SK-N-SH (cell line): Measurements from ENCODE around the gene MIDN. TPM values are rescaled to one million over a fixed set of nuclear protein-coding genes. Genes with fewer than 3 reads are reported as not detected.

ENCODE experiments used
- CTCF ChIA-PET: fragments of 300-600, 350-600 bp; formaldehyde crosslinking; extraction: SDS; loops from one replicate; lab custom pipeline; 2021; lab: Yijun Ruan, JAX
- POLR2A ChIA-PET: fragments of 350-600 bp; sonication (Branson Sonifier 250); formaldehyde crosslinking; extraction: SDS; loops from one replicate; lab custom pipeline; 2020; ENCODE audit warnings: antibody characterized with exemption, inconsistent platforms; lab: Yijun Ruan, JAX
- DNase-seq: peaks from one replicate; pipeline ENCODE4 v3.0.0; 2012
- H2AFZ ChIP-seq: fragments of 200-600 bp; sonication (generic); 2 replicates; pipeline ENCODE4 v1.8.1; 2016; ENCODE audit warnings: antibody characterized with exemption, mild to moderate bottlenecking, low read depth
- H3F3A ChIP-seq: fragments of 200-600 bp; sonication (generic); replicated peaks from 2 replicates; pipeline ENCODE3; 2016; ENCODE audit warnings: antibody characterized with exemption, mild to moderate bottlenecking; ENCODE audit not compliant: insufficient read depth
- H3K27ac ChIP-seq, 2 experiments: fragments of 200-500 bp in 1 of 2; fragments of 200-600 bp in 1 of 2; sonication (Bioruptor generic) in 1 of 2; sonication (generic), shearing (Covaris generic) in 1 of 2; 2 replicates each; pipeline versions ENCODE4 v1.5.1 to v1.6.1; 2014 to 2016; ENCODE audit warnings: low read depth in 2 of 2, inconsistent platforms in 1 of 2, low read length in 1 of 2, mild to moderate bottlenecking in 1 of 2, mixed read lengths in 1 of 2
- H3K27me3 ChIP-seq: fragments of 200-600 bp; sonication (generic), shearing (Covaris generic); 2 replicates; pipeline ENCODE4 v1.6.1; 2016; ENCODE audit warnings: mixed run types; ENCODE audit not compliant: insufficient read depth
- H3K36me3 ChIP-seq, 2 experiments: fragments of 200-500 bp in 1 of 2; fragments of 200-600 bp in 1 of 2; sonication (Bioruptor generic) in 1 of 2; sonication (generic) in 1 of 2; replicated peaks in 1 of 2; 2 replicates each; pipeline versions ENCODE3 to v1.5.1; 2014 to 2016; ENCODE audit warnings: low read length in 1 of 2, mild to moderate bottlenecking in 1 of 2; ENCODE audit not compliant: insufficient read depth in 2 of 2, control insufficient read depth in 1 of 2
- H3K4me1 ChIP-seq, 2 experiments: fragments of 200-500 bp in 1 of 2; fragments of 200-600 bp in 1 of 2; sonication (Bioruptor generic) in 1 of 2; sonication (generic), shearing (Covaris generic) in 1 of 2; 2 replicates each; pipeline versions ENCODE4 v1.5.1 to v1.6.1; 2014 to 2016; ENCODE audit warnings: low read depth in 1 of 2, low read length in 1 of 2, mixed run types in 1 of 2; ENCODE audit not compliant: insufficient read depth in 2 of 2, control insufficient read depth in 1 of 2
- H3K4me2 ChIP-seq: fragments of 200-600 bp; sonication (generic), shearing (Covaris generic); 2 replicates; pipeline ENCODE4 v1.6.1; 2017; ENCODE audit warnings: mixed run types
- H3K4me3 ChIP-seq, 2 experiments: fragments of 200-500 bp in 1 of 2; fragments of 200-600 bp in 1 of 2; sonication (Bioruptor generic) in 1 of 2; sonication (generic), shearing (Covaris generic) in 1 of 2; 2 replicates each; pipeline versions ENCODE4 v1.5.1 to v1.8.1; 2014 to 2016; ENCODE audit warnings: low read depth in 2 of 2, inconsistent platforms in 1 of 2, low read length in 1 of 2, mild to moderate bottlenecking in 1 of 2, mixed read lengths in 1 of 2, moderate library complexity in 1 of 2
- H3K79me2 ChIP-seq: fragments of 200-600 bp; sonication (generic); 2 replicates; pipeline ENCODE4 v1.8.1; 2017; ENCODE audit warnings: mild to moderate bottlenecking; ENCODE audit not compliant: insufficient read depth
- H3K9ac ChIP-seq: fragments of 200-600 bp; sonication (generic); 2 replicates; pipeline ENCODE4 v1.6.1; 2017; ENCODE audit warnings: mixed run types
- H3K9me2 ChIP-seq: fragments of 200-600 bp; sonication (generic); 2 replicates; pipeline ENCODE4 v1.6.1; 2017; ENCODE audit warnings: mixed run types
- H3K9me3 ChIP-seq: fragments of 200-600 bp; sonication (generic); 2 replicates; pipeline ENCODE4 v1.6.1; 2017; ENCODE audit warnings: mixed run types, mild to moderate bottlenecking, moderate library complexity
- H4K20me1 ChIP-seq: fragments of 200-600 bp; sonication (generic); 2 replicates; pipeline ENCODE4 v1.6.1; 2017; ENCODE audit warnings: mild to moderate bottlenecking, mixed run types; ENCODE audit not compliant: insufficient read depth
- ELF1 ChIP-seq: IDR thresholded peaks from 2 replicates; pipeline ENCODE4 v1.4.0; 2012
- EZH2phosphoT487 ChIP-seq: fragments of 200-600 bp; sonication (generic); IDR thresholded peaks from 2 replicates; pipeline ENCODE4 v1.6.1; 2017; ENCODE audit warnings: low read depth, mixed run types, mild to moderate bottlenecking, antibody characterized with exemption, moderate library complexity, borderline replicate concordance
- FOXM1 ChIP-seq: IDR thresholded peaks from 2 replicates; pipeline ENCODE4 v1.4.0; 2012; ENCODE audit warnings: low read depth, mild to moderate bottlenecking
- GATA2 ChIP-seq: sonication (generic); formaldehyde crosslinking; IDR thresholded peaks from 2 replicates; pipeline ENCODE4 v1.5.0; 2020; ENCODE audit warnings: mild to moderate bottlenecking, missing genetic modification reagents
- JUND ChIP-seq: IDR thresholded peaks from 2 replicates; pipeline ENCODE4 v1.4.0; 2012
- NFIC ChIP-seq: IDR thresholded peaks from 2 replicates; pipeline ENCODE4 v1.4.0; 2012; ENCODE audit warnings: borderline replicate concordance
- NRF1 ChIP-seq: IDR thresholded peaks from 2 replicates; pipeline ENCODE4 v1.6.1; 2012; ENCODE audit warnings: low read depth, mild to moderate bottlenecking, low read length
- POLR2AphosphoS5 ChIP-seq: IDR thresholded peaks from 2 replicates; pipeline ENCODE4 v1.6.1; 2012; ENCODE audit warnings: low read depth, low read length
- RXRA ChIP-seq: IDR thresholded peaks from 2 replicates; pipeline ENCODE4 v1.4.0; 2012; ENCODE audit warnings: low read depth, mild to moderate bottlenecking, borderline replicate concordance
- TCF12 ChIP-seq: IDR thresholded peaks from 2 replicates; pipeline ENCODE4 v1.4.0; 2012
- TEAD4 ChIP-seq: IDR thresholded peaks from 2 replicates; pipeline ENCODE4 v1.4.0; 2012; ENCODE audit warnings: mild to moderate bottlenecking, borderline replicate concordance; ENCODE audit not compliant: insufficient read depth
- WGBS: methylation state at CpG from one replicate; pipeline ENCODE4 v1.1.6; 2017; ENCODE audit warnings: low lambda C conversion rate; 5-methylcytosine and 5-hydroxymethylcytosine counted together
- polyA plus RNA-seq, 3 experiments: library from polyadenylated mRNA; depleted of rRNA; stranded (reverse); fragments of >200 nt; gene quantifications; 2 replicates each; pipeline ENCODE4 v1.2.3, GENCODE V29; 2012
- TF ChIP-seq, protein P1 (sequence below): IDR thresholded peaks from 2 replicates; pipeline ENCODE4; 2012
- TF ChIP-seq, protein P2 (sequence below): fragments of 200-600 bp; sonication (generic); IDR thresholded peaks from 2 replicates; pipeline ENCODE4 v1.6.1; 2017; ENCODE audit warnings: antibody characterized with exemption, mild to moderate bottlenecking, moderate library complexity

MIDN gene
- polyA plus RNA-seq, 1 of the 3 experiments (the other 2 are of a cell fraction) = 13.9 TPM

DNA sequence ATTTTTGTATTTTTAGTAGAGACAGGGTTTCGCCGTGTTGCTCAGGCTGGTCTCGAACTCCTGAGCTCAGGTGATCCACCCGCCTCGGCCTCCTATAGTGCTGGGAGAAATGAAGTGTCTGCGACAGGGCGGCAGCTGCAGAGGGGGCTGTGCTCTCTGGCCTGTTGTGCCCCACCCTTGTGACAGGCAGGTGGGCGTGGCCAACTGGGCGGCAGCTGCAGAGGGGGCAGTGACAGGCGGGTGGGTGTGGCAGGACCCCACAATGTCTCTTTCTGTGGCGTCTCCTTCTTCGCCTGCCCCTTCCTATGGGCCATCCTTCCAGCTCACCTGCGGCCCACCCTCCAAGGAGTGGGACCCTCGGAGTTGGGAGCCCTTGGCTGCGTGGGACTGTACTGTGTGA is 31.0 kb upstream of the MIDN start:
- H3K27ac ChIP-seq = 0 out of 4 replicates have a peak overlapping the region, but pooled peaks of 1 of the 2 experiments have one; percentile 90
- H2AFZ ChIP-seq = no peak overlapping the region
- H3K27me3 ChIP-seq = no peaks in the 10 kb centered on the region
- no peaks in the 10 kb centered on the region for H3K9me2 ChIP-seq
- 0 out of 2 replicates have a peak, but pooled peaks cover 13% of the 10 kb centered on the region for H4K20me1 ChIP-seq
- peaks cover 83% of the 10 kb centered on the region for H3K79me2 ChIP-seq
- WGBS = 97% methylated on average over 11 of the region's 15 CpGs
- POLR2A ChIA-PET = no interaction called here
- peaks cover 28 to 39% of the 10 kb centered on the region in 2 experiments; a peak in 3 of 4 replicates for H3K4me1 ChIP-seq
- H3F3A ChIP-seq = peaks cover 39% of the 10 kb centered on the region
- DNase-seq = no peak
- peaks cover 0 to 18% of the 10 kb centered on the region in 2 experiments for H3K36me3 ChIP-seq
- H3K9ac ChIP-seq = no peak overlapping the region
- CTCF ChIA-PET = interaction anchor here (0.7 to 7.0 kb wide), 9 partner anchors 8 to 295 kb away, joined by 3 to 43 read pairs (median 7); partner anchors contain the start of genes ATP5F1D and CBARP
- no peak overlapping the region for H3K4me2 ChIP-seq
- no peak overlapping the region for H3K4me3 ChIP-seq
- no peaks in the 10 kb centered on the region for H3K9me3 ChIP-seq
- no peak for TF ChIP-seq RXRA

DNA sequence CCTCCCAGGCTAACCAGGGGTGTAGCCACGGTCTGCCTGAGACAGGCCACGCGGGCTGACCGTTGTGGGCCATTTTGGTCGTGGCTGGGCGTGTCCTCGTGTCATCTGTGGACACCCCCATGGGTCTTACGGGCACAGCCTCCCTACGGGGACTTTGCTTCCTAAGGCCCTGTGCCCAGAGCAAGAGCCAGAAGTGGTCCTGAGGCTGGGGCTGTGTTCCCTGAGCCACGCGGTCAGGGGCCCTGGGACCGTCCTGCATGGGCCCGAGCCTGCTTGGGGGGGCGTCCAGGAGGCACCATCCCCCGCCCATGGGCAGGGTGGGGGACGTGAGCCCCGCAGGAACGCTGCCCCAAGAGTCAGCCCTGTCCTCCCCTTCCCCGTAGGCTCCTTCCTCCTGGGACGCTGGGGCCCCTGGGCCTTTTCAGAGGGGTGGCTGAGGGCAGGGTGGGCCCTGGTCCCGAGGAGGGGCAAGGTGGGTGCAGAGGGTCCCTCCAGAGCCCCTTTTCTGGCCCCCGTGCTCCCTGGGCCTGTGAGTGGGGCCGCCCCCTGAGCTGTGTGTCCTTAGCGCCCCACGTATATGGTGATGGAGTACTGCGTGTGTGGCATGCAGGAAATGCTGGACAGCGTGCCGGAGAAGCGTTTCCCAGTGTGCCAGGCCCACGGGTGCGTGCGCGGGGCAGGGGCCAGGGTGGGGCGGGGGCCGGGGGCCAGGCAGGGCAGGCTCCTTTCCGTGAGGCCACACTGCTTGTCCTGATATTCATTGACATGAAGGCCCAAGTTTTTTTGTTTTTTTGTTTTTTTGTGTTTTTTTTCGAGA is 29.4 kb upstream of the MIDN start:
- 0 out of 2 replicates have a peak, but pooled peaks cover 17% of the 10 kb centered on the region for H4K20me1 ChIP-seq
- H3K27ac ChIP-seq = no peak overlapping the region; a peak in 1 of 4 replicates
- no peaks in the 10 kb centered on the region for H3K9me2 ChIP-seq
- H3F3A ChIP-seq = peaks cover 30% of the 10 kb centered on the region
- no peak overlapping the region for H3K4me2 ChIP-seq
- H3K36me3 ChIP-seq = peaks cover 0 to 28% of the 10 kb centered on the region in 2 experiments
- H2AFZ ChIP-seq = no peak overlapping the region
- H3K27me3 ChIP-seq = no peaks in the 10 kb centered on the region
- H3K9ac ChIP-seq = no peak overlapping the region
- DNase-seq = no peak
- H3K4me1 ChIP-seq = peaks cover 24 to 30% of the 10 kb centered on the region in 2 experiments; a peak in 3 of 4 replicates
- 93% methylated on average over 16 of the region's 37 CpGs for WGBS
- no peak overlapping the region for H3K4me3 ChIP-seq
- peaks cover 68% of the 10 kb centered on the region for H3K79me2 ChIP-seq
- no peaks in the 10 kb centered on the region for H3K9me3 ChIP-seq
- POLR2A ChIA-PET = no interaction called here
- no peak for TF ChIP-seq EZH2phosphoT487
- CTCF ChIA-PET = interaction anchor here (1.5 to 7.0 kb wide), 7 partner anchors 15 to 107 kb away, joined by 5 to 82 read pairs (median 36); partner anchors contain the start of genes ATP5F1D and CBARP

DNA sequence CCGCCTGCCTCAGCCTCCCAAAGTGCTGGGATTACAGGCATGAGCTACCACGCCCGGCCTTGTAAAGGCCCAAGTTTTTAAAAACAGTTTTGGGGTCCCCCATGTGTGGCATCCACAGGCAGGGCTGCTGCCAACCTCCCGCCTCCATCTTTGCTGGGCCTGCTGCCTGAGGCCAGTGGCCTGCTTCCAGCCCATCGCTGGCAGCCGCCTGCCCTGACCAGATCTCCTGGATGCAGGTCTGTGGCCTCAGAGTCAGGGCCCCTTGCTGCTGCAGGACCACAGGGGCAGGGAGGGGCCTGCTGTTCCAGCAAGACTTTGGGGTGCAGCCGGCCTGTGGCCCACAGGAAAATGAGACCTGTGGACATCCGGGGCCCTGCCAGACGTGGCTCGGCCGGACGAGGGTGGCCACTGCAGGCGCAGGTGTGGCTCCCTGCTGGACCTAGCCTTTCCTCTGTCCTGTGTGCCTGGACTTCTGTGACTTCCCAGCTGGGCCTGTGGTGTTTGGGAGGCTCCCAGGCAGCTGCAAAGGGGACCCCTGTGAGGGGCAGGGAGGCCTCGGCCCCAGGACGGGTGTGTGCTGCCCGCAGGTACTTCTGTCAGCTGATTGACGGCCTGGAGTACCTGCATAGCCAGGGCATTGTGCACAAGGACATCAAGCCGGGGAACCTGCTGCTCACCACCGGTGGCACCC is 28.5 kb upstream of the MIDN start:
- 96% methylated on average over 4 of the region's 19 CpGs for WGBS
- Histone ChIP-seq H3K9me3 (no peaks in the 10 kb centered on the region), H3K36me3 (peaks cover 0 to 35% of the 10 kb centered on the region in 2 experiments), H2AFZ (no peak overlapping the region), H3K9ac (no peak overlapping the region), H3K27me3 (no peaks in the 10 kb centered on the region), H3F3A (peaks cover 23% of the 10 kb centered on the region), H4K20me1 (peaks cover 22% of the 10 kb centered on the region; the same call in 1 of the 2 replicates), H3K79me2 (peaks cover 58% of the 10 kb centered on the region), H3K4me3 (no peak overlapping the region), H3K27ac (no peak overlapping the region; a peak in 1 of 4 replicates), H3K4me2 (no peak overlapping the region), H3K4me1 (peaks cover 14 to 20% of the 10 kb centered on the region in 2 experiments; a peak in 3 of 4 replicates), H3K9me2 (no peaks in the 10 kb centered on the region)
- no peak for DNase-seq
- ChIA-PET CTCF (interaction anchor here (0.8 to 7.0 kb wide), 9 partner anchors 9 to 419 kb away, joined by 3 to 82 read pairs (median 32); partner anchors contain the start of genes ATP5F1D and CBARP), POLR2A (interaction anchor here (1.0 kb wide), 1 partner anchor 19 kb away, joined by 3 read pairs; no protein-coding TSS in a partner anchor)
- TF ChIP-seq NRF1 (no peak), ELF1 (no peak), JUND (no peak), TEAD4 (no peak), TCF12 (no peak), FOXM1 (no peak), NFIC (no peak), POLR2AphosphoS5 (no peak), GATA2 (CRISPR knock-in tag) (no peak)
- TF ChIP-seq, protein P1, sequence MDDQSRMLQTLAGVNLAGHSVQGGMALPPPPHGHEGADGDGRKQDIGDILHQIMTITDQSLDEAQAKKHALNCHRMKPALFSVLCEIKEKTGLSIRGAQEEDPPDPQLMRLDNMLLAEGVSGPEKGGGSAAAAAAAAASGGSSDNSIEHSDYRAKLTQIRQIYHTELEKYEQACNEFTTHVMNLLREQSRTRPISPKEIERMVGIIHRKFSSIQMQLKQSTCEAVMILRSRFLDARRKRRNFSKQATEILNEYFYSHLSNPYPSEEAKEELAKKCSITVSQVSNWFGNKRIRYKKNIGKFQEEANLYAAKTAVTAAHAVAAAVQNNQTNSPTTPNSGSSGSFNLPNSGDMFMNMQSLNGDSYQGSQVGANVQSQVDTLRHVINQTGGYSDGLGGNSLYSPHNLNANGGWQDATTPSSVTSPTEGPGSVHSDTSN = no peak
- TF ChIP-seq, protein P2, sequence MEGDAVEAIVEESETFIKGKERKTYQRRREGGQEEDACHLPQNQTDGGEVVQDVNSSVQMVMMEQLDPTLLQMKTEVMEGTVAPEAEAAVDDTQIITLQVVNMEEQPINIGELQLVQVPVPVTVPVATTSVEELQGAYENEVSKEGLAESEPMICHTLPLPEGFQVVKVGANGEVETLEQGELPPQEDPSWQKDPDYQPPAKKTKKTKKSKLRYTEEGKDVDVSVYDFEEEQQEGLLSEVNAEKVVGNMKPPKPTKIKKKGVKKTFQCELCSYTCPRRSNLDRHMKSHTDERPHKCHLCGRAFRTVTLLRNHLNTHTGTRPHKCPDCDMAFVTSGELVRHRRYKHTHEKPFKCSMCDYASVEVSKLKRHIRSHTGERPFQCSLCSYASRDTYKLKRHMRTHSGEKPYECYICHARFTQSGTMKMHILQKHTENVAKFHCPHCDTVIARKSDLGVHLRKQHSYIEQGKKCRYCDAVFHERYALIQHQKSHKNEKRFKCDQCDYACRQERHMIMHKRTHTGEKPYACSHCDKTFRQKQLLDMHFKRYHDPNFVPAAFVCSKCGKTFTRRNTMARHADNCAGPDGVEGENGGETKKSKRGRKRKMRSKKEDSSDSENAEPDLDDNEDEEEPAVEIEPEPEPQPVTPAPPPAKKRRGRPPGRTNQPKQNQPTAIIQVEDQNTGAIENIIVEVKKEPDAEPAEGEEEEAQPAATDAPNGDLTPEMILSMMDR = no peak
